NAMALWA (cell line): ENCODE data around the gene SLC50A1.

Source experiments
- DNase-seq: peaks from one replicate; pipeline ENCODE4 v3.0.0-alpha.2; 2015; ENCODE audit warnings: low spot score

The SLC50A1 gene

DNA sequence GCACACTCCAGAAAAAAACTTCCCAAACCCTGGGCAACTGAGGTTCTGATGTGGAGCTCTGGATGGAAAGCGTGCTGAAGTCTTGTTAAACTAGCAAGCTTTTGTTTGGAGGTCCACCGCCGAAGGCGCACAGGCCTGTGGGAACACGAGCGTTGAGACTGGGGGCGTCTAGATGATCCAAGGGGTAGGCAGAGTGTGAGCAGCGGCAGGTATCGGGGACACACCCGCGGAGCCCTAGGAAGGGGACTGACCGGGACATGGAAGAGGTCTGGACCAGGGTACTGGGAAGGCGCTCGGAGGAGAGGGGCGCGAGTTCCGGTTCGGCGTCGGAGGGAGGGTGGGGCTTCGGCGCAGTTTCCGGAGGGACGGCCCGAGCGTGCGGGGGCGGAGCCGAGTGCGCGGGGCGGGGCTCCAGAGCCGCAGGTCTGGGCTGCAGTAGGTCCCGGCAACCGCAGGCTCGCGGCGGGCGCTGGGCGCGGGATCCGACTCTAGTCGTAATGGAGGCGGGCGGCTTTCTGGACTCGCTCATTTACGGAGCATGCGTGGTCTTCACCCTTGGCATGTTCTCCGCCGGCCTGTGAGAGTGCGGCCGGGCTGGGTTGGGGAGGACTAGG is at the start of gene SLC50A1:
Gene SLC50A1, plus strand, starts transcription at position 438 of the 614 bp plus-strand sequence. Its CDS starts 60 bp downstream, at position 498.
- peak; percentile 99 for DNase-seq

GRCh38 chr1:155086128-155086741 is 49.4 kb upstream of the SLC50A1 start:
- peak; percentile 90 for DNase-seq

DNA sequence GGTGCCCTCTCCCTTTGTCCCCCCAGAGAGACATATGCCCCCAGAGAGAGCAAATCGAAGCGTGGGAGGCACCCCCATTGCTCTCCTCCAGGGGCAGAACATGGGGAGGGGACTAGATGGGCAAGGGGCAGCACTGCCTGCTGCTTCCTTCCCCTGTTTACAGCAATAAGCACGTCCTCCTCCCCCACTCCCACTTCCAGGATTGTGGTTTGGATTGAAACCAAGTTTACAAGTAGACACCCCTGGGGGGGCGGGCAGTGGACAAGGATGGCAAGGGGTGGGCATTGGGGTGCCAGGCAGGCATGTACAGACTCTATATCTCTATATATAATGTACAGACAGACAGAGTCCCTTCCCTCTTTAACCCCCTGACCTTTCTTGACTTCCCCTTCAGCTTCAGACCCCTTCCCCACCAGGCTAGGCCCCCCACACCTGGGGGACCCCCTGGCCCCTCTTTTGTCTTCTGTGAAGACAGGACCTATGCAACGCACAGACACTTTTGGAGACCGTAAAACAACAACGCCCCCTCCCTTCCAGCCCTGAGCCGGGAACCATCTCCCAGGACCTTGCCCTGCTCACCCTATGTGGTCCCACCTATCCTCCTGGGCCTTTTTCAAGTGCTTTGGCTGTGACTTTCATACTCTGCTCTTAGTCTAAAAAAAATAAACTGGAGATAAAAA is 48.7 kb upstream of the SLC50A1 start:
- peak; percentile 32 for DNase-seq

DNA sequence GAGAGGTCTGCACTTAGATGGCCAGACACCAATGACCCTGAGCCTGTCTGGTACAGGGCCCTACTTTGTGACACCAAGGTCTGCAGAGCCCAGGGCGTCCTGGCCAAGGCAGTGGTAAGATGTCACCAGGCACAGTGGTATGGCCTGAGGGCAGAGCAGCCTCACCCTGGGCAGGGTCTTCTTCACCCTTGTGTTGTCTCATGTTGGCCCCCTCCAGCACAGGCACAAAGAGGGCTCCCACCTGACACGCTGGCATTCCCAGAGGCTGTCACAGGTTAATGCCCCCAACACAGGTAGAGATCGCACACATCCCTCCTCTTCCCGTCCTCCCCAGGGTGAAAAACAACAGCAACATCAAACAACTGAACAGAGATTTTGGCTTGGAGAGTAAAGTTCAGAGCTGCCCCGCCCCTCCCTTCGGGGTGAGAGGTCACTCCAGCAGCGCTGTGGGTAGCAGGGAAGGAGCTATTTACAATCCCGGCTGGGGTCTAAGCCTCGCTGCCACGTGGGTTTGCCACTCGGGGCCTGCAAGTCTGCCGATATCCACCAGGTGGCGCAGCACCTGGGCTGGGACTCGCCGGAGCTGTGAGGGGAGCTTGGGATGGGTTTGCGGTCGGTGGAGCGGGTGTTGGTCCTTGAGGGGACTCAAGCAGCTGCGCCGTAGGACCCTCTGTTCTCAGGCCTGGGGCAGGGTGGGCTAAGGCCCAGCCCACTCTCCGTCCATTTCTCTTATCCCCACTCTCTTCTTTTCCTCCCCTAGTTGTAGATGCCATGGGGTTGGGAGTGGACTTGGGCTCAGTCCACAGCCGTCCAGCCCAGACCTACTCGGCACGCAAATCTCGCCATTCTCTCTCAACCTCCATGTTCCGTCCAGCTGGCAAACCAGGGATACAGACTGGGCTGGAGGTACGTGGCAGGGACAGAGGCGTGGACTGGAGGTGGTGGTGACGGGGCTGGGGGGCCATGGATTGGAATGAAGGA is 44.3 kb upstream of the SLC50A1 start:
- peak; percentile 92 for DNase-seq

DNA sequence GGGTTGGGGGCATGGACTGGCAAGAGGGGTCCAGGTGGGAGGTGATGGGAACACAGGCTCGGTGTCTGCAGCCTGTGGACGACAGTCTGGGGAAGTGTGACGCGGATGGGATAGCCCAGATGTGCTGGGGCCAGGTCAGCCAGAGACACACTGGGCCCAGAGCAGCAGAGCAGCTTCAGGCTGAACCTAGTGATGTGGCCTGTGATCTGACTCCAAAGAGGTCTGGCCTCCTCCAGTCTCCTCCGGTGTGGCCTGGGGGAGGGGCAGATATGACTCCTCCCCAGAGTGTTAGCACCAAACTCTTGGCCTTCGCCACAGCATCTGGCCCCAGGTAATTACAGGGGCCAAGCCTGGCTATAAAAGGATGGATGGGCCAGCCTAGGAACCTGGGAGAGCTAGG is 43.5 kb upstream of the SLC50A1 start:
- no peak for DNase-seq

GRCh38 chr1:155092641-155093040 is 43.0 kb upstream of the SLC50A1 start:
- no peak for DNase-seq

DNA sequence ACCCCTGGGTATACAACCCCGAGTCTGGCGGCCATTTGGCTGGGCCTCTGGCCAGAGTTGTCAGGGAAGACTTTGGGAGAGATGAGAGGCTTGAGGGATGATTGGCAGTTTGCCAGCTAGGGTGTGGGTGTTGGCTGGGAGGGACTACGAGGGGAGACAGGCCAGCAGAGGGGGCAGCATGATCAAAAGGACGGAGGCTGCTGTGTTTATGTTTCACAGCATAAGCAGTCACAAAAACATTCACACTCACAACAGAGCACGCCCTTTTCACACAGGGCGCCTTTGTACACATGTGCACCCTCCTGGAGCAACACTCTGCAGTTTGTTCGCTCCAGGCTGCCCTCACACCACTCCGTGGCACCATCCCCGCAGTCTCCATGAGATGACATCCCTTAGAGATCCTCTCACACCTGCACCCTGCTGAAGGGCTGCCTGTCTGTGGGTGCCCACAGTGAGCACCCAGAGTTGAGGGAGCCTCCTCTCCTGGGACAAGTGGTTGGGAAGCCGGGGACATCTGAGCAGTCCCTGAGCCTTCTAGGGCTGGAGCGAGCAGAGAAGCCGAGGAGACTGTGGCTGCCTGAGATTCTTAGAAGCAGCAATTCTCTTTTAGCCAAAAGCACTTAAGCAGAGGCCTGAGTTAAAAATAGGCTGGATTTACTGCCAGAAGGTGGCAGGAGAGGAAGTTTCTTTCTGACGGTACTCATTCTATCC is 41.6 kb upstream of the SLC50A1 start:
- DNase-seq, result peak; percentile 74

DNA sequence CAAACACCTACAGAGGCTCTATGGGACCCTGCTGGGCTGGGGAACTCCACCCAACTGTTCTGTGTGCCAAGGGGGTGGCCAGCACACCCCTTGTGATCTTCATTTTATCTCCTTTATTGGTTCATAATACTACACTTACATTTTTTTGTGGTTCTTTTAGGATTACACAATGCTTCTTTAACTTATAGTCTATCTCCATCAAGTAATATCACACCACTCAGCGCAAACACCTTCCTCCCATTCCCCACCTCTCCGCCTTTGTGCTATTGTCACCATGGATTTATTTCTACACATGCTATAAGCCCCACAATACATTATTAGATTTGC is 41.1 kb upstream of the SLC50A1 start:
- DNase-seq, result no peak

DNA sequence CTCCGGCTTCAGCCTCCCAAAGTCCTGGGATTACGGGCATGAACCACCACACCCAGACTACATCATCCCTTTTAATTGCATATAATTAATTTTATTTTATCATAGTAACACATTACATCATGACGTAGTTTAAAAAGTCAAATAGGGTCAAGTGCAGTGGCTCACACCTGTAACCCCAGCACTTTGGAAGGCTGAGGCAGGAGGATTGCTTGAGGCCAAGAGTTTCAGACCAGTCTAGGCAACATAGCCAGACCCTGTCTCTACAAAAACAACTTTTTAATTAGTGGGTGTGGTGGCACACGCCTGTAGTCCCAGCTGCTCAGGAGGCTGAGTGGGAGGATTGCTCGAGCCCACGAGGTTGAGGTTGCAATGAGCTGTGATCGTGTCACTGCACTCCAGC is 36.3 kb upstream of the SLC50A1 start:
- no peak for DNase-seq

- no peak for DNase-seq
Observed at GRCh38 chr1:155103325-155103724, 32.3 kb upstream of the SLC50A1 start.

- DNase-seq, result no peak
Observed at GRCh38 chr1:155104605-155105534, 30.8 kb upstream of the SLC50A1 start.

- DNase-seq, result no peak
Observed at GRCh38 chr1:155105604-155106011, 30.0 kb upstream of the SLC50A1 start.

DNA sequence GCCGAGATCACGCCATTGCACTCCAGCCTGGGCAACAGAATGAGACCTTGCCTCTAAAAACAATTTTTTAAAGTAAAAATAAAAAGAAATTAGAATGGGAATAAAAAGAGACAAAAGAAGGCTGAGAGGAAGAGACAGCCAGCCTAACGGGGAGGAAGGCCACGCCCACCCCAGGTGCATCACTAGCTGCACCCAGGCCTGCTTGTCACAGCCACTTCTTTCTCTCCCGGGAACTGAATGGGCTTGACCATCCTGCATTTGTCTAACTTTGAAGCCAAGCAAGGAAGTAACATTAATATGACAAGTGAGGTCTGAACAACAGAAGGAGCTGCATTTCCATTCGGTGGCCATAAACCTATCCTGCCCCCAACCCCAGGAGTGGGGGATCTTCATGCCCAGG is 28.8 kb upstream of the SLC50A1 start:
- DNase-seq, result no peak

DNA sequence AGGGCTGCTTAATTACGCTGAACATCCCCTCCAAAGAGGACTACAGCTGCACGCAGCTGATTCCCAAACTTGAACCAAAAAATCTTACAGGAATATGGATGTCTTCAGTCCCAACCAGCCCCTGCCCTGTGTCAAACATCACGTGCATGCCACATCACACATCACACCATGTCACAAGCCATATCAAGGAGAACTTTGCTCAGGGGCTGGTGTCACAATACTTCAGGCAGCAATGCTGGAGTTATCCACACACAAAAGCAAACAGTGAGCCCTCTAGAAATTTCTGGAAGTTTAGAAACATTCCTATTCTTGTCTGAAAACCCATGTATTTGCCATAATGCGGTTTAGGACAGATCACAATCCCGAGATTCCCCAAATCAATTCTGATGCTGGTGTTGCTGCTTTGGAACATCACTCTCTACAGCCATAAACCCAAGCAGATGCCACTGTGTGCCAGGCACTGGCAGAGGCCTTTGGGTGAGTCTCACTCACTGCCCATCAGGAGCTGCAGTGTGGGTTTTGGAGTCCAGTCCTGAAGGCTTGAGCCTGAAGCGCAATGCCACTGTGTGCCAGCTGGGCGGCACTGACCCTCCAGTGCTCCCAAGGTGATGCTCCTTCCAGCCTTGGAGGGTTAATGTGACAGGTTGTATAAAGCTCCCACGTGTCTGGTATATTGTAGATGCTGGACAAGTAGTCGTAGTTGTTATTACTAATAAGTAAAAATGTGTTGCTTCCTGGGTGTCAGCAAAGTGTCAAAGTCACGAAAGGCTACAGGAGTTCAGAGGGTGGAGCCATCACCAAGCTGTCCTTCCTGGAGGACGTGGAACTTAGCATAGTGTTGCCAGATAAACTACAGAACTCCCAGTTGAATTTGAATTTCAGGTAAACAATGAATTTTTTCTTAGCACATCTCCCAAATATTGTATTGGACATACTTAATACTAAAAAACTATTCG is 28.1 kb upstream of the SLC50A1 start:
- DNase-seq, result no peak

- DNase-seq, result no peak
Observed at GRCh38 chr1:155108296-155108695, 27.4 kb upstream of the SLC50A1 start.

DNA sequence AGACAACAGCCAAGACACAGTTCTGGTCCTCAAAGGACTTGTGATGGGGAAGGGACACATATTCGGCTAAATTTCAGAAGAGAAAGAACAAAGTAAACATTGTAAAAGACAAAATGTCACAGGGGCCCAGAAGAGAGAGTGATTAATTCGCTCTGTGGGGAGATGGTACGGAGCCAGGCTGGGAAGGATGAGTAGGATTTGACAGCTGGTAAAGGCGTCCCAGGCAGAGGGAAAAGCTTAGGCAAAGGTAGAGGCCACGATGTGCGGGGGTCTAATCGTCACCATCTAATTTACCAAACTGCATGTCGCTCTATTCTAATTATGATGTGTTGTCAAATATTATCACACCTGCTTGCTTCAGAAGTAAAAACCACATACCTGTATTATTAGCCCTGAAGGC is 25.3 kb upstream of the SLC50A1 start:
- DNase-seq, result no peak

GRCh38 chr1:155110826-155111225 is 24.8 kb upstream of the SLC50A1 start:
- no peak for DNase-seq

DNA sequence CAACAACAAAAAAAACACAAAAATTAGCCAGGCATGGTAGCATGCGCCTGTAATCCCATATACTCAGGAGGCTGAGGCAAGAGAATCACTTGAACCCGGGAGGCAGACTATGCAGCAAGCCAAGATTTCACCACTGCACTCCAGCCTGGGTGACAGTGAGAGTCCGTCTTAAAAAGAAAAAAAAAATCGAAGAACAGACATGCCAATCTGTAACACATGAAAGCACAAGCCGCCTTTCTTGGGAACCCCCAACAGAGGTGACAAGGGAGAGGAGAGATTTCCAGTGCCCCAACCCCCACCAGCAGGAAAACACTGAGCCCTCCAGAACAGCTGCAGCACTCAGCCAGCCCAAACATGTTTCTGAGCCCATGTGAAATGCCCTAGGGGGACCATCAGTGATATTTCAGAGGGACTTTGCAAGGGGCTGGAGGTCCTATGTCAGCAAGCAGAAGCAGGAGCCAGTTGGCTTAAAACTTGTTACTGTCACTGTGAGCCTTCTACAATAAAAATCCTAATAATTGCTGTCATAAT is 22.1 kb upstream of the SLC50A1 start:
- no peak for DNase-seq

- no peak for DNase-seq
Observed at GRCh38 chr1:155116113-155116764, 19.4 kb upstream of the SLC50A1 start.
